HepG2 (cell line): Measurements from ENCODE around the gene SETD2. TPM values are rescaled to one million over a fixed set of nuclear protein-coding genes. Genes with fewer than 3 reads are reported as not detected.
"Not testable (repeated sequence)": the region's sequence is repeated elsewhere in the genome, so short reads cannot be mapped to it uniquely, and the experiment has no call there.

Experiments
- ATAC-seq: fragments of 200-7000 bp; cut with Tn5 transposase; 3 replicates; pipeline ENCODE4 v1.9.1; 2020; ENCODE audit warnings: mild to moderate bottlenecking, moderate library complexity
- BruUV-seq: library from RNA; stranded (reverse); fragments of 400-500 nt; replicated peaks from 2 replicates; lab custom pipeline; 2021; lab: Mats Ljungman, UMichigan
- CTCF ChIA-PET: fragments of 300-600 bp; formaldehyde crosslinking; extraction: SDS; loops from one replicate; lab custom pipeline; 2021; ENCODE audit warnings: low total read pairs, inconsistent platforms, low intra/inter-chr PET ratio; lab: Yijun Ruan, JAX
- POLR2A ChIA-PET: fragments of 350-600 bp; sonication (Branson Sonifier 250); formaldehyde crosslinking; loops from one replicate; lab custom pipeline; 2020; ENCODE audit warnings: antibody characterized with exemption, inconsistent platforms; lab: Yijun Ruan, JAX
- DNase-seq: peaks from one replicate; pipeline ENCODE4 v3.0.0-alpha.2; 2015; ENCODE audit warnings: low spot score
- FAIRE-seq: peaks from 3 replicates; lab custom pipeline; 2011; peaks lifted over from hg19 to GRCh38; lab: Jason Lieb, UNC
- H2AFZ ChIP-seq: one replicate; pipeline ENCODE4 v1.6.1; 2011; ENCODE audit warnings: low read length, inconsistent platforms
- H3K27ac ChIP-seq: fragments of 300-600 bp; 3 replicates; pipeline ENCODE4 v1.8.0; 2011; ENCODE audit warnings: mixed run types, mild to moderate bottlenecking, mixed read lengths, low read length, inconsistent platforms; ENCODE audit not compliant: insufficient read depth; ENCODE audit errors: extremely low read length
- H3K27me3 ChIP-seq, 2 experiments: fragments of 200-600 bp in 1 of 2; 2 replicates in 1 of 2; 3 replicates in 1 of 2; pipeline versions ENCODE4 v1.6.0 to v1.8.0; 2011; ENCODE audit warnings: low read length in 2 of 2, mild to moderate bottlenecking in 2 of 2, moderate library complexity in 2 of 2, inconsistent platforms in 1 of 2; ENCODE audit not compliant: insufficient read depth in 2 of 2, control insufficient read depth in 1 of 2
- H3K36me3 ChIP-seq, 2 experiments: fragments of 200-600 bp in 1 of 2; replicated peaks in 1 of 2; 2 replicates in 1 of 2; 3 replicates in 1 of 2; pipeline versions ENCODE4 v1.5.1 to v1.8.0; 2011; ENCODE audit warnings: low read length in 2 of 2, inconsistent platforms in 1 of 2; ENCODE audit not compliant: insufficient read depth in 2 of 2, control insufficient read depth in 1 of 2
- H3K4me1 ChIP-seq: 2 replicates; pipeline ENCODE4 v1.5.1; 2012; ENCODE audit warnings: low read length, inconsistent platforms; ENCODE audit not compliant: insufficient read depth
- H3K4me2 ChIP-seq: 2 replicates; pipeline ENCODE4 v1.6.0; 2011; ENCODE audit warnings: low read depth, low read length, inconsistent platforms
- H3K4me3 ChIP-seq, 3 experiments: fragments of 200-600 bp in 1 of 3; sonication (generic), shearing (Covaris generic) in 1 of 3; replicated peaks in 1 of 3; 2 replicates each; pipeline ENCODE4 v1.5.1; 2011 to 2016; ENCODE audit warnings: low read length in 3 of 3, inconsistent platforms in 2 of 3, low read depth in 2 of 3, mild to moderate bottlenecking in 2 of 3, control low read depth in 1 of 3, mixed read lengths in 1 of 3; ENCODE audit not compliant: insufficient read depth in 1 of 3
- H3K79me2 ChIP-seq: one replicate; pipeline ENCODE4 v1.6.1; 2011; ENCODE audit warnings: low read length, inconsistent platforms; ENCODE audit not compliant: insufficient read depth
- H3K9ac ChIP-seq: 2 replicates; pipeline ENCODE4 v1.6.0; 2011; ENCODE audit warnings: mild to moderate bottlenecking, low read depth, low read length, inconsistent platforms; ENCODE audit not compliant: insufficient read depth
- H3K9me3 ChIP-seq: 2 replicates; pipeline ENCODE4 v1.5.1; 2012; ENCODE audit warnings: mild to moderate bottlenecking, low read length
- H4K20me1 ChIP-seq: 2 replicates; pipeline ENCODE4 v1.6.0; 2011; ENCODE audit warnings: inconsistent platforms, mild to moderate bottlenecking, low read length, moderate library complexity; ENCODE audit not compliant: insufficient read depth
- DMTF1 ChIP-seq: sonication (generic); formaldehyde crosslinking; IDR thresholded peaks from 2 replicates; pipeline ENCODE4 v1.4.0; 2020; ENCODE audit warnings: mild to moderate bottlenecking, missing genetic modification reagents
- RBFOX2 ChIP-seq: fragments of 200-400 bp; formaldehyde crosslinking; IDR thresholded peaks from 2 replicates; pipeline ENCODE4 v1.6.1; 2017; ENCODE audit warnings: low read depth, mild to moderate bottlenecking, low read length
- ZNF121 ChIP-seq: sonication (generic); formaldehyde crosslinking; IDR thresholded peaks from 2 replicates; pipeline ENCODE4 v1.5.0; 2020; ENCODE audit warnings: mild to moderate bottlenecking, missing genetic modification reagents
- WGBS: methylation state at CpG from one replicate; pipeline ENCODE4 v1.1.6; 2017; ENCODE audit warnings: low lambda C conversion rate; 5-methylcytosine and 5-hydroxymethylcytosine counted together
- in situ Hi-C: cut with HindIII; loops from 2 replicates; pipeline ENCODE4 v1.10.0; 2017; ENCODE audit warnings: low pct_unique_long_range_greater_than_20kb; ENCODE audit not compliant: extremely low pct_ligation_motif_present
- intact Hi-C: fragments of 100-400 bp; cut with micrococcal nuclease; formaldehyde crosslinking; loops from one replicate; pipeline ENCODE4 v1.10.0; 2022; ENCODE audit not compliant: unreplicated experiment
- polyA plus RNA-seq, 8 experiments: library from polyadenylated mRNA; depleted of rRNA in 3 of 8; stranded (reverse) in 7 of 8; unstranded in 1 of 8; fragments of >200 nt; fragmentation: Illumina TruSeq in 4 of 8; extraction: Trizol in 4 of 8; gene quantifications; 2 replicates each; pipeline versions ENCODE4 v1.2.1 to v1.2.3, GENCODE V29; 2011 to 2016; ENCODE audit warnings: low read depth in 4 of 8, missing spikeins in 1 of 8, mixed read lengths in 1 of 8; ENCODE audit not compliant: insufficient read depth in 1 of 8
- total RNA-seq, 5 experiments: library from RNA; depleted of rRNA; stranded (reverse); fragments of >200 nt; fragmentation: Illumina TruSeq; extraction: Trizol; gene quantifications; 2 replicates each; pipeline ENCODE4 v1.2.3, GENCODE V29; 2016; ENCODE audit warnings: low read depth in 1 of 5

SETD2 gene
- total and polyA plus RNA-seq, 2 of the 13 experiments (the other 11 are each of a cell fraction or from before 2014, with no cell fraction given): 14.2 to 24.2 TPM

DNA sequence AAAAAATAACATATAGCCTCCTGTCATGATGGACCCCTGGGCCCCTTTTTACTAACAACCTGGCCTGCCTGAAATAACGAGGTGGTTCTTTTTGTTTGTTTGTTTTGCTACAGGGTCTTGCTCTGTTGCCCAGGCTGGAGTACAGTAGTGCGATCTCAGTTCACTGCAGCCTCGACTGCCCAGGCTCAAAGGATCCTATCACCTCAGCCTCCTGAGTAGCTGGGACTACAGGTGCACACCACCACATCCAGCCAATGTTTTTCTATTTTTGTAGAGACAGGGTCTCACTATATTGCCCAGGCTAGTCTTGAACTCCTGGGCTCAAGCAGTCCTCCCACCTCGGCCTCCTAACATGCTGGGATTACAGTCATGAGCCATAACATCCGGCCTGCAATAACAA, 42.1 kb upstream of the SETD2 start:
- H3K9me3 ChIP-seq, ATAC-seq, H3K4me1 ChIP-seq, H3K9ac ChIP-seq, CTCF ChIA-PET, H3K4me2 ChIP-seq, H4K20me1 ChIP-seq, intact Hi-C loops, H3K4me3 ChIP-seq, DNase-seq, H3K79me2 ChIP-seq, H3K27ac ChIP-seq, H2AFZ ChIP-seq, H3K36me3 ChIP-seq, in situ Hi-C loops, FAIRE-seq, H3K27me3 ChIP-seq, BruUV-seq: not testable (repeated sequence)
- WGBS: 90% methylated on average over 5 of the region's 5 CpGs
- TF ChIP-seq ZNF121 (CRISPR knock-in tag): peak; percentile 42; the same call in 1 of the 2 replicates
- POLR2A ChIA-PET: interaction anchor here (0.6 kb wide), 1 partner anchor 95 kb away, joined by 4 read pairs; no protein-coding TSS in a partner anchor

- Histone ChIP-seq H4K20me1 (no peaks in the 10 kb centered on the region), H3K4me2 (no peak overlapping the region), H3K4me3 (no peak overlapping the region), H3K27ac (no peak overlapping the region), H3K36me3 (no peaks in the 10 kb centered on the region; a peak in 1 of 5 replicates), H3K9me3 (no peaks in the 10 kb centered on the region), H3K79me2 (no peaks in the 10 kb centered on the region), H3K27me3 (no peaks in the 10 kb centered on the region), H2AFZ (no peak overlapping the region), H3K9ac (no peak overlapping the region), H3K4me1 (peaks cover 5% of the 10 kb centered on the region; the same call in 1 of the 2 replicates)
- in situ Hi-C loops (no loop called here), intact Hi-C loops (no loop called here)
- POLR2A ChIA-PET: interaction anchor here (0.6 kb wide), 1 partner anchor 10 kb away, joined by 4 read pairs; no protein-coding TSS in a partner anchor
- DNase-seq: no peak
- no peak for TF ChIP-seq RBFOX2
- no peak for TF ChIP-seq DMTF1 (CRISPR knock-in tag)
- BruUV-seq: no TSS peak
- CTCF ChIA-PET: no interaction called here
- FAIRE-seq: no peak
- ATAC-seq: no peak
Measured at GRCh38 chr3:47204875-47205274, 41.0 kb upstream of the SETD2 start.
